GM19455 (cell line): ENCODE results near the gene TTC7B.
"Not testable (repeated sequence)": the region's sequence is repeated elsewhere in the genome, so short reads cannot be mapped to it uniquely, and the experiment has no call there.

Source experiments
- ATAC-seq: cut with Tn5 transposase; IDR thresholded peaks from one replicate; pipeline ENCODE4 v1.9.1; 2021; ENCODE audit not compliant: unreplicated experiment

The TTC7B gene

GRCh38 chr14:90535556-90536090 lies 280.6 kb downstream of the TTC7B start:
- no peak for ATAC-seq

GRCh38 chr14:90534838-90535555 lies 281.2 kb downstream of the TTC7B start:
- ATAC-seq = no peak

GRCh38 chr14:90534091-90534837 lies 282.0 kb downstream of the TTC7B start:
- no peak for ATAC-seq

GRCh38 chr14:90533591-90534021 lies 282.6 kb downstream of the TTC7B start:
- no peak for ATAC-seq

GRCh38 chr14:90532826-90533525 lies 283.3 kb downstream of the TTC7B start:
- ATAC-seq = no peak

- no peak for ATAC-seq
Measured at GRCh38 chr14:90531497-90531896, 284.7 kb downstream of the TTC7B start.

GRCh38 chr14:90530523-90530922 lies 285.7 kb downstream of the TTC7B start:
- ATAC-seq = no peak

- no peak for ATAC-seq
Measured at GRCh38 chr14:90527978-90528377, 288.3 kb downstream of the TTC7B start.

- ATAC-seq = not testable (repeated sequence)
Measured at GRCh38 chr14:90526536-90526935, 289.7 kb downstream of the TTC7B start.

- ATAC-seq = not testable (repeated sequence)
Measured at GRCh38 chr14:90525353-90526028, 290.7 kb downstream of the TTC7B start.

- no peak for ATAC-seq
Measured at GRCh38 chr14:90523961-90524875, 292.0 kb downstream of the TTC7B start.

- ATAC-seq = no peak
Measured at GRCh38 chr14:90523544-90523943, 292.7 kb downstream of the TTC7B start.

GRCh38 chr14:90522571-90523191 lies 293.5 kb downstream of the TTC7B start:
- ATAC-seq = no peak

GRCh38 chr14:90521930-90522483 lies 294.2 kb downstream of the TTC7B start:
- no peak for ATAC-seq

GRCh38 chr14:90521084-90521929 lies 294.9 kb downstream of the TTC7B start:
- ATAC-seq = no peak

- no peak for ATAC-seq
Measured at GRCh38 chr14:90520326-90520725, 295.9 kb downstream of the TTC7B start.

GRCh38 chr14:90519262-90519920 lies 296.8 kb downstream of the TTC7B start:
- no peak for ATAC-seq

- no peak for ATAC-seq
Measured at GRCh38 chr14:90518941-90519256, 297.3 kb downstream of the TTC7B start.
